Upper lobe of left lung (tissue), 4 donors: Measurements from ENCODE around the gene RNPS1.

Experiments
- CTCF ChIP-seq, 6 experiments: fragments of 450-650 bp in 4 of 6; fragments of 200-600 bp in 2 of 6; sonication (generic) in 2 of 6; IDR thresholded peaks; one replicate each; pipeline ENCODE4 v1.5.1; 2016 to 2019; ENCODE audit warnings: antibody characterized with exemption in 6 of 6
- POLR2A ChIP-seq, 4 donors: fragments of 450-650 bp; IDR thresholded peaks; one replicate each; pipeline ENCODE4 v1.5.1; 2016 to 2017; ENCODE audit warnings: antibody characterized with exemption in 4 of 4, mild to moderate bottlenecking in 2 of 4

- TF ChIP-seq POLR2A (IDR thresholded peaks at IDR 0.05) (peak in 1 of 4 donors; percentile 20), CTCF (IDR thresholded peaks at IDR 0.05) (no peak)
Observed at GRCh38 chr16:2275476-2276367, 7.8 kb upstream of the RNPS1 start.
